Lung (tissue), 12 donors: ENCODE results near the gene SPEF2. TPM values are rescaled to one million over a fixed set of nuclear protein-coding genes. Genes with fewer than 3 reads are reported as not detected.

ENCODE experiments used
- ATAC-seq: fragments of 200-7000 bp; cut with Tn5 transposase; one replicate; pipeline ENCODE4 v1.9.1; 2020; ENCODE audit warnings: moderate number of reproducible peaks; ENCODE audit not compliant: insufficient read depth, low FRiP score
- DNase-seq, 3 donors: peaks; one replicate each; pipeline ENCODE4 v3.0.0-alpha.2; 2013 to 2017
- H3K27ac ChIP-seq, 2 donors: one replicate each; pipeline ENCODE4 v1.5.1; 2013; ENCODE audit warnings: mild to moderate bottlenecking in 2 of 2, moderate library complexity in 2 of 2, control low read depth in 1 of 2, inconsistent platforms in 1 of 2, low read depth in 1 of 2, low read length in 1 of 2
- H3K27me3 ChIP-seq, 3 donors: one replicate each; pipeline ENCODE4 v1.5.1; 2013; ENCODE audit warnings: low read length in 2 of 3; ENCODE audit not compliant: control insufficient read depth in 3 of 3, insufficient read depth in 3 of 3
- H3K36me3 ChIP-seq, 4 donors: one replicate each; pipeline ENCODE4 v1.5.1; 2013; ENCODE audit warnings: low read length in 4 of 4, mild to moderate bottlenecking in 1 of 4, moderate library complexity in 1 of 4; ENCODE audit not compliant: control insufficient read depth in 4 of 4, insufficient read depth in 4 of 4
- H3K4me1 ChIP-seq, 5 donors: one replicate each; pipeline ENCODE4 v1.5.1; 2013; ENCODE audit warnings: low read length in 5 of 5, mild to moderate bottlenecking in 2 of 5, moderate library complexity in 1 of 5; ENCODE audit not compliant: control insufficient read depth in 5 of 5, insufficient read depth in 5 of 5
- H3K4me3 ChIP-seq: one replicate; pipeline ENCODE4 v1.5.1; 2013; ENCODE audit warnings: mild to moderate bottlenecking, control low read depth, moderate library complexity
- H3K9ac ChIP-seq, 2 donors: one replicate each; pipeline ENCODE4 v1.5.1; 2013; ENCODE audit warnings: low read length in 2 of 2, control low read depth in 1 of 2; ENCODE audit not compliant: insufficient read depth in 1 of 2
- H3K9me3 ChIP-seq, 4 donors: one replicate each; pipeline ENCODE4 v1.5.1; 2013; ENCODE audit warnings: low read length in 3 of 4, mild to moderate bottlenecking in 1 of 4, moderate library complexity in 1 of 4; ENCODE audit not compliant: control insufficient read depth in 4 of 4, insufficient read depth in 3 of 4
- CTCF ChIP-seq: IDR thresholded peaks from 2 replicates; pipeline ENCODE4 v1.5.1; 2012; ENCODE audit warnings: mild to moderate bottlenecking; ENCODE audit errors: control extremely low read depth, extremely low read depth
- WGBS, 2 donors: extraction: QIAGEN DNeasy Blood & Tissue Kit; methylation state at CpG; one replicate each; pipeline ENCODE4 v1.1.7; 2013; 5-methylcytosine and 5-hydroxymethylcytosine counted together
- polyA plus RNA-seq, 2 donors: library from polyadenylated mRNA; stranded (reverse); fragments of 200-250 nt; gene quantifications; one replicate each; pipeline ENCODE4 v1.2.1, GENCODE V29; 2013
- total RNA-seq, 2 donors: library from RNA; depleted of rRNA in 1 of 2; stranded (reverse); fragments of >200 nt in 1 of 2; gene quantifications; one replicate each; pipeline ENCODE4 v1.2.1, GENCODE V29; 2014 to 2021
- donor health status: control.
- donor health status: control.
- donor health status: Bipolar disorder and iron deficiency.
- donor health status: healthy.
- donor health status: DM: yes; HTN: yes; CAD: no.

Gene SPEF2
- total and polyA plus RNA-seq, 4 donors: 2.7 to 73.9 (median 11.3) TPM

- H3K27me3 ChIP-seq: no peaks in the 10 kb centered on the region
- H3K27ac ChIP-seq: no peak overlapping the region
- ATAC-seq (no peak), DNase-seq (no peak)
- peaks cover 0 to 5% (median 0%) of the 10 kb centered on the region in 5 donors for H3K4me1 ChIP-seq
- no peak overlapping the region for H3K9ac ChIP-seq
- H3K36me3 ChIP-seq: no peaks in the 10 kb centered on the region
- no peak overlapping the region for H3K4me3 ChIP-seq
- no peak for TF ChIP-seq CTCF
- H3K9me3 ChIP-seq: no peaks in the 10 kb centered on the region
Measured at GRCh38 chr5:35776757-35777156, 159.1 kb downstream of the SPEF2 start.

- no peaks in the 10 kb centered on the region for H3K27me3 ChIP-seq
- DNase-seq (peak; percentile 38 to 78 (median 71)), ATAC-seq (no peak)
- no peak overlapping the region for H3K27ac ChIP-seq
- peak; percentile 27 for TF ChIP-seq CTCF
- no peak overlapping the region for H3K4me3 ChIP-seq
- no peaks in the 10 kb centered on the region for H3K36me3 ChIP-seq
- no peaks in the 10 kb centered on the region for H3K9me3 ChIP-seq
- 43 to 45% methylated on average over 9 of the region's 9 CpGs for WGBS, 2 donors
- H3K9ac ChIP-seq: no peak overlapping the region
- H3K4me1 ChIP-seq: peaks cover 0 to 8% (median 0%) of the 10 kb centered on the region in 5 donors
Measured at GRCh38 chr5:35777358-35778087, 159.9 kb downstream of the SPEF2 start.

GRCh38 chr5:35778259-35778769 lies 160.7 kb downstream of the SPEF2 start:
- WGBS, 2 donors: 89 to 94% methylated on average over 3 of the region's 3 CpGs
- no peak for ATAC-seq
- Histone ChIP-seq H3K27ac (no peak overlapping the region), H3K9me3 (no peaks in the 10 kb centered on the region), H3K4me3 (no peak overlapping the region), H3K9ac (no peak overlapping the region), H3K27me3 (no peaks in the 10 kb centered on the region), H3K4me1 (peaks cover 0 to 8% (median 0%) of the 10 kb centered on the region in 5 donors), H3K36me3 (no peaks in the 10 kb centered on the region)
- no peak for TF ChIP-seq CTCF
- no peak for DNase-seq
